OCI-LY7 (cell line): ENCODE measurements around the gene ZNF467. TPM values are rescaled to one million over a fixed set of nuclear protein-coding genes. Genes with fewer than 3 reads are reported as not detected.

ENCODE experiments used
- BruUV-seq: library from RNA; stranded (reverse); fragments of 400-500 nt; replicated peaks from 2 replicates; lab custom pipeline; 2021; lab: Mats Ljungman, UMichigan
- CTCF ChIA-PET: fragments of 300-600 bp; sonication (Branson Sonifier 250); formaldehyde crosslinking; loops from one replicate; lab custom pipeline; 2022; ENCODE audit warnings: antibody characterized with exemption; ENCODE audit not compliant: unreplicated experiment; lab: Charles Lee
- POLR2A ChIA-PET: fragments of 300-600 bp; sonication (Branson Sonifier 250); formaldehyde crosslinking; loops from one replicate; lab custom pipeline; 2022; ENCODE audit warnings: antibody characterized with exemption; lab: Charles Lee
- DNase-seq: peaks from one replicate; pipeline ENCODE4 v3.0.0-alpha.2; 2015; ENCODE audit warnings: low spot score
- H2AFZ ChIP-seq: fragments of 200-600 bp; sonication (generic), shearing (Covaris generic); 2 replicates; pipeline ENCODE4 v1.6.1; 2014; ENCODE audit warnings: mild to moderate bottlenecking, antibody characterized with exemption, low read length, moderate library complexity
- H3K27ac ChIP-seq: fragments of 200-600 bp; sonication (generic); 2 replicates; pipeline ENCODE4 v1.5.1; 2014; ENCODE audit warnings: mixed run types, low read depth, mild to moderate bottlenecking, moderate library complexity, low read length, inconsistent platforms; ENCODE audit not compliant: poor library complexity, severe bottlenecking
- H3K36me3 ChIP-seq: fragments of 200-600 bp; sonication (generic); 2 replicates; pipeline ENCODE4 v1.6.1; 2014; ENCODE audit warnings: mild to moderate bottlenecking, antibody characterized with exemption, low read length, moderate library complexity, mixed read lengths; ENCODE audit not compliant: insufficient read depth
- H3K4me1 ChIP-seq: fragments of 200-600 bp; sonication (generic); 2 replicates; pipeline ENCODE4 v1.5.1; 2014; ENCODE audit warnings: mild to moderate bottlenecking, low read length; ENCODE audit not compliant: insufficient read depth, poor library complexity, severe bottlenecking
- H3K4me2 ChIP-seq: fragments of 200-600 bp; sonication (generic); 2 replicates; pipeline ENCODE4 v1.6.1; 2014; ENCODE audit warnings: mild to moderate bottlenecking, low read length
- H3K4me3 ChIP-seq: fragments of 200-600 bp; sonication (generic); 2 replicates; pipeline ENCODE4 v1.5.1; 2014; ENCODE audit warnings: mild to moderate bottlenecking, low read depth, low read length; ENCODE audit not compliant: poor library complexity, severe bottlenecking
- H3K79me2 ChIP-seq: fragments of 200-600 bp; sonication (generic); 2 replicates; pipeline ENCODE4 v1.6.1; 2016; ENCODE audit warnings: low read depth, mild to moderate bottlenecking, low read length, moderate library complexity, mixed read lengths; ENCODE audit not compliant: insufficient read depth
- H3K9me2 ChIP-seq: fragments of 200-600 bp; sonication (generic); 2 replicates; pipeline ENCODE4 v1.6.1; 2016; ENCODE audit warnings: mild to moderate bottlenecking, low read length, mixed read lengths; ENCODE audit not compliant: insufficient read depth
- H3K9me3 ChIP-seq: fragments of 200-600 bp; sonication (generic); 2 replicates; pipeline ENCODE4 v1.6.1; 2014; ENCODE audit warnings: mild to moderate bottlenecking, mixed run types, low read length, mixed read lengths
- H4K20me1 ChIP-seq: fragments of 200-600 bp; sonication (generic); 2 replicates; pipeline ENCODE4 v1.6.1; 2014; ENCODE audit warnings: mild to moderate bottlenecking, antibody characterized with exemption, low read length, moderate library complexity, mixed read lengths; ENCODE audit not compliant: insufficient read depth
- CTCF ChIP-seq: fragments of 200-600 bp; sonication (generic); conservative IDR thresholded peaks from 2 replicates; pipeline ENCODE4 v1.5.1; 2014; ENCODE audit warnings: mild to moderate bottlenecking, antibody characterized with exemption, low read length, moderate library complexity, mixed read lengths
- EZH2phosphoT487 ChIP-seq: fragments of 200-600 bp; sonication (generic); IDR thresholded peaks from 2 replicates; pipeline ENCODE4 v1.6.1; 2018; ENCODE audit warnings: low read depth, borderline replicate concordance, mild to moderate bottlenecking, mixed run types, antibody characterized with exemption, low read length, moderate library complexity, mixed read lengths
- intact Hi-C: fragments of 100-400 bp; cut with micrococcal nuclease; formaldehyde crosslinking; loops from one replicate; pipeline ENCODE4 v1.10.0; 2022; ENCODE audit not compliant: unreplicated experiment
- total RNA-seq, 2 experiments: library from RNA; depleted of rRNA in 1 of 2; stranded (reverse); fragments of >200 nt in 1 of 2; shearing (Covaris generic) in 1 of 2; gene quantifications; 2 replicates each; pipeline ENCODE4 v1.2.3, GENCODE V29; 2014 to 2022

The ZNF467 gene
- total RNA-seq, 2 experiments from 2014 or later = 0.22 to 0.40 TPM

DNA sequence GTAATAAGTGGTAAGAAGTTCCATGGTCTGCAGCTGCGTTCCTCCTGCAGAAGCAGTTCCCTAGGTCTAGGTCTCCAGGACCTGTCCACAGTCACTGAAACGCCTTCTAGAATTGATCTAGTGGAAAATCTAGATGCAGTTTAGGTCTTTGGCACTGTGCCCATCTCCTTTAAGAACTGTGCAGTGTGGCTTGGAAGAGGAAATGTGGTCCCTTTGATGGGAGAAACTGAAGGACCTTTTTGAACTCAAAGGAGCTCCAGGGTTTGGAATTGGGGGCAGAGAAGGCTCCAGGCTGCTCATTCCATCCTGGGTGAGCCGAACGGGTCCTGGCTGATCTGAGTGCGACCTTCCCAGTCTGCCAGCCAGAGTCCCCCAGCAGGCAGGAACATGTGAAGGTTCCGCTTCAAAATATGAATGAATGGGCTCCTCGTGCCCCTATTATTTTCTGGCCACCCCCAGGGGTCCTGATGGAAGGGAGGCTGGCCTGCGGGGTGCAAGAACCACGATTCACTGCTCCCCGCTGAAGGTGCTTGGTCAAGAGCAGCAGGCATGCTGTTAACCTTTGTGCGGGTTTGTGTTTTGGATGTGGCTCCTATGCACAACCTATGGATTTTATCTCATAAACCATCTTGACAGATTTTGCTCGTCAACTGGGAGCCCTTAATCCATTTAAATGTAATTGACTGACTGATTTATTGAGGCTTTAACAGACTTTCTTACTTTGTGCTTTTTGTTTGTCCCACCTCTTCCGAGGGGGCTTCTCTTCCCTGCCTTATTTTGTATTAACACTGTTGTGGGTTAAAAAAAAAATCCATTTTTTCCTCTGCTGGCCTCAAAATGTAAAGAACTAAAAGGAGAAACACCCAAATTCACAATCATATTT lies 36.7 kb downstream of the ZNF467 start:
- ChIA-PET CTCF (no interaction called here), POLR2A (no interaction called here)
- Histone ChIP-seq H4K20me1 (no peaks in the 10 kb centered on the region), H3K9me2 (no peaks in the 10 kb centered on the region), H3K4me3 (no peak overlapping the region), H3K36me3 (no peaks in the 10 kb centered on the region; the same call in 1 of the 2 replicates), H2AFZ (no peak overlapping the region), H3K79me2 (no peaks in the 10 kb centered on the region), H3K9me3 (no peaks in the 10 kb centered on the region), H3K27ac (no peak overlapping the region), H3K4me1 (peaks cover 12% of the 10 kb centered on the region), H3K4me2 (no peak overlapping the region)
- TF ChIP-seq EZH2phosphoT487 (no peak), CTCF (no peak)
- BruUV-seq = no TSS peak
- intact Hi-C loops = no loop called here
- DNase-seq = no peak

GRCh38 chr7:149735779-149736477 lies 37.5 kb downstream of the ZNF467 start:
- BruUV-seq = no TSS peak
- Histone ChIP-seq H3K27ac (no peak overlapping the region), H3K4me1 (peaks cover 12% of the 10 kb centered on the region), H3K9me3 (no peaks in the 10 kb centered on the region), H3K4me3 (no peak overlapping the region), H3K36me3 (no peaks in the 10 kb centered on the region; the same call in 1 of the 2 replicates), H3K79me2 (no peaks in the 10 kb centered on the region), H3K4me2 (no peak overlapping the region), H4K20me1 (no peaks in the 10 kb centered on the region), H2AFZ (no peak overlapping the region), H3K9me2 (no peaks in the 10 kb centered on the region)
- DNase-seq = no peak
- CTCF ChIA-PET = no interaction called here
- intact Hi-C loops = no loop called here
- POLR2A ChIA-PET = no interaction called here
- TF ChIP-seq EZH2phosphoT487 = no peak
- TF ChIP-seq CTCF = no peak
